ENCODE data around the gene TCF3.
A peak's percentile ranks its signal among the peaks of the same experiment; 100 is the strongest.
"Not testable (repeated sequence)": the region's sequence is repeated elsewhere in the genome, so short reads cannot be mapped to it uniquely, and the experiment has no call there.

Gene TCF3

GRCh38 chr19:1683869-1684572 lies 31.6 kb upstream of the TCF3 start:
- H3K36me3 ChIP-seq (ENCODE audit: control insufficient read depth, insufficient read depth, low read length), result no peaks in the 10 kb centered on the region

GRCh38 chr19:1680976-1681375 lies 28.6 kb upstream of the TCF3 start:
- H3K36me3 ChIP-seq (ENCODE audit: control insufficient read depth, insufficient read depth, low read length), result no peaks in the 10 kb centered on the region
- H3K9ac ChIP-seq (ENCODE audit: low read length), result no peak overlapping the region
- H3K27ac ChIP-seq (ENCODE audit: low read depth, low read length), result no peak overlapping the region
- H3K27me3 ChIP-seq (ENCODE audit: control insufficient read depth, insufficient read depth, low read length), result peaks cover 10% of the 10 kb centered on the region
- no peaks in the 10 kb centered on the region for H3K4me1 ChIP-seq (ENCODE audit: control insufficient read depth, insufficient read depth, low read length)
- H3K4me3 ChIP-seq (ENCODE audit: low read length), result no peak overlapping the region

More at GRCh38 chr19:1683869-1684572, 31.6 kb upstream of the TCF3 start:
- no peaks in the 10 kb centered on the region for H3K4me1 ChIP-seq (ENCODE audit: control insufficient read depth, insufficient read depth, low read length)
- no peak overlapping the region for H3K4me3 ChIP-seq (ENCODE audit: low read length)
- no peak overlapping the region for H3K9ac ChIP-seq (ENCODE audit: low read length)
- H3K27ac ChIP-seq (ENCODE audit: low read depth, low read length), result no peak overlapping the region
- no peaks in the 10 kb centered on the region for H3K27me3 ChIP-seq (ENCODE audit: control insufficient read depth, insufficient read depth, low read length)

- Histone ChIP-seq H3K4me3 (ENCODE audit: low read length) (no peak overlapping the region), H3K9ac (ENCODE audit: low read length) (no peak overlapping the region), H3K4me1 (ENCODE audit: control insufficient read depth, insufficient read depth, low read length) (no peaks in the 10 kb centered on the region), H3K27me3 (ENCODE audit: control insufficient read depth, insufficient read depth, low read length) (peaks cover 32% of the 10 kb centered on the region), H3K36me3 (ENCODE audit: control insufficient read depth, insufficient read depth, low read length) (no peaks in the 10 kb centered on the region), H3K27ac (ENCODE audit: low read depth, low read length) (no peak overlapping the region)
These were observed 25.7 kb upstream of the TCF3 start for GRCh38 chr19:1678073-1678472.

- no peak overlapping the region for H3K27ac ChIP-seq (ENCODE audit: low read depth, low read length)
- H3K27me3 ChIP-seq (ENCODE audit: control insufficient read depth, insufficient read depth, low read length), result peaks cover 32% of the 10 kb centered on the region
- H3K4me3 ChIP-seq (ENCODE audit: low read length), result no peak overlapping the region
- H3K36me3 ChIP-seq (ENCODE audit: control insufficient read depth, insufficient read depth, low read length), result no peaks in the 10 kb centered on the region
- H3K4me1 ChIP-seq (ENCODE audit: control insufficient read depth, insufficient read depth, low read length), result no peaks in the 10 kb centered on the region
- H3K9ac ChIP-seq (ENCODE audit: low read length), result no peak overlapping the region
These were observed 24.2 kb upstream of the TCF3 start for GRCh38 chr19:1676351-1677266.

GRCh38 chr19:1675633-1676350 lies 23.4 kb upstream of the TCF3 start:
- Histone ChIP-seq H3K36me3 (ENCODE audit: control insufficient read depth, insufficient read depth, low read length) (no peaks in the 10 kb centered on the region), H3K27ac (ENCODE audit: low read depth, low read length) (no peak overlapping the region), H3K9ac (ENCODE audit: low read length) (no peak overlapping the region), H3K4me1 (ENCODE audit: control insufficient read depth, insufficient read depth, low read length) (no peaks in the 10 kb centered on the region), H3K27me3 (ENCODE audit: control insufficient read depth, insufficient read depth, low read length) (peaks cover 32% of the 10 kb centered on the region), H3K4me3 (ENCODE audit: low read length) (no peak overlapping the region)

- Histone ChIP-seq H3K36me3 (ENCODE audit: control insufficient read depth, insufficient read depth, low read length) (no peaks in the 10 kb centered on the region), H3K4me1 (ENCODE audit: control insufficient read depth, insufficient read depth, low read length) (no peaks in the 10 kb centered on the region), H3K4me3 (ENCODE audit: low read length) (no peak overlapping the region), H3K27me3 (ENCODE audit: control insufficient read depth, insufficient read depth, low read length) (peaks cover 32% of the 10 kb centered on the region), H3K9ac (ENCODE audit: low read length) (no peak overlapping the region), H3K27ac (ENCODE audit: low read depth, low read length) (no peak overlapping the region)
These were observed 21.9 kb upstream of the TCF3 start for GRCh38 chr19:1674293-1674679.

- no peak overlapping the region for H3K9ac ChIP-seq (ENCODE audit: low read length)
- no peak overlapping the region for H3K4me3 ChIP-seq (ENCODE audit: low read length)
- H3K27ac ChIP-seq (ENCODE audit: low read depth, low read length), result no peak overlapping the region
- no peaks in the 10 kb centered on the region for H3K4me1 ChIP-seq (ENCODE audit: control insufficient read depth, insufficient read depth, low read length)
- no peaks in the 10 kb centered on the region for H3K36me3 ChIP-seq (ENCODE audit: control insufficient read depth, insufficient read depth, low read length)
- H3K27me3 ChIP-seq (ENCODE audit: control insufficient read depth, insufficient read depth, low read length), result peaks cover 32% of the 10 kb centered on the region
These were observed 21.4 kb upstream of the TCF3 start for GRCh38 chr19:1673645-1674292.

- H3K27me3 ChIP-seq (ENCODE audit: control insufficient read depth, insufficient read depth, low read length), result peaks cover 35% of the 10 kb centered on the region
These were observed 20.6 kb upstream of the TCF3 start for GRCh38 chr19:1672769-1673644.

GRCh38 chr19:1672038-1672768 lies 19.8 kb upstream of the TCF3 start:
- Histone ChIP-seq H3K4me1 (ENCODE audit: control insufficient read depth, insufficient read depth, low read length) (no peaks in the 10 kb centered on the region), H3K4me3 (ENCODE audit: low read length) (peak overlapping the region; percentile 46), H3K27me3 (ENCODE audit: control insufficient read depth, insufficient read depth, low read length) (peaks cover 38% of the 10 kb centered on the region), H3K9ac (ENCODE audit: low read length) (no peak overlapping the region), H3K36me3 (ENCODE audit: control insufficient read depth, insufficient read depth, low read length) (no peaks in the 10 kb centered on the region), H3K27ac (ENCODE audit: low read depth, low read length) (no peak overlapping the region)

More at GRCh38 chr19:1672769-1673644, 20.6 kb upstream of the TCF3 start:
- Histone ChIP-seq H3K9ac (ENCODE audit: low read length) (no peak overlapping the region), H3K4me1 (ENCODE audit: control insufficient read depth, insufficient read depth, low read length) (no peaks in the 10 kb centered on the region), H3K4me3 (ENCODE audit: low read length) (no peak overlapping the region), H3K27ac (ENCODE audit: low read depth, low read length) (no peak overlapping the region), H3K36me3 (ENCODE audit: control insufficient read depth, insufficient read depth, low read length) (no peaks in the 10 kb centered on the region)

- Histone ChIP-seq H3K4me3 (ENCODE audit: low read length) (no peak overlapping the region), H3K4me1 (ENCODE audit: control insufficient read depth, insufficient read depth, low read length) (no peaks in the 10 kb centered on the region), H3K36me3 (ENCODE audit: control insufficient read depth, insufficient read depth, low read length) (no peaks in the 10 kb centered on the region), H3K27me3 (ENCODE audit: control insufficient read depth, insufficient read depth, low read length) (peaks cover 34% of the 10 kb centered on the region), H3K27ac (ENCODE audit: low read depth, low read length) (no peak overlapping the region), H3K9ac (ENCODE audit: low read length) (no peak overlapping the region)
These were observed 19.3 kb upstream of the TCF3 start for GRCh38 chr19:1671716-1672037.

GRCh38 chr19:1670747-1671146 lies 18.3 kb upstream of the TCF3 start:
- not testable (repeated sequence) for H3K27ac ChIP-seq (ENCODE audit: low read depth, low read length); H3K4me3 ChIP-seq (ENCODE audit: low read length); H3K9ac ChIP-seq (ENCODE audit: low read length); H3K4me1 ChIP-seq (ENCODE audit: control insufficient read depth, insufficient read depth, low read length); H3K36me3 ChIP-seq (ENCODE audit: control insufficient read depth, insufficient read depth, low read length)
- H3K27me3 ChIP-seq (ENCODE audit: control insufficient read depth, insufficient read depth, low read length), result peaks cover 28% of the 10 kb centered on the region
